Measurements from ENCODE around the gene ANKRD65. TPM values are rescaled to one million over a fixed set of nuclear protein-coding genes. Genes with fewer than 3 reads are reported as not detected.
"Not testable (repeated sequence)": the region's sequence is repeated elsewhere in the genome, so short reads cannot be mapped to it uniquely, and the experiment has no call there.

The ANKRD65 gene
- total RNA-seq, 2 experiments from 2014 or later: not detected

- H3K27ac Mint-ChIP-seq: peak within 1 kb of the TSS; percentile 91
- TF ChIP-seq, protein P1, sequence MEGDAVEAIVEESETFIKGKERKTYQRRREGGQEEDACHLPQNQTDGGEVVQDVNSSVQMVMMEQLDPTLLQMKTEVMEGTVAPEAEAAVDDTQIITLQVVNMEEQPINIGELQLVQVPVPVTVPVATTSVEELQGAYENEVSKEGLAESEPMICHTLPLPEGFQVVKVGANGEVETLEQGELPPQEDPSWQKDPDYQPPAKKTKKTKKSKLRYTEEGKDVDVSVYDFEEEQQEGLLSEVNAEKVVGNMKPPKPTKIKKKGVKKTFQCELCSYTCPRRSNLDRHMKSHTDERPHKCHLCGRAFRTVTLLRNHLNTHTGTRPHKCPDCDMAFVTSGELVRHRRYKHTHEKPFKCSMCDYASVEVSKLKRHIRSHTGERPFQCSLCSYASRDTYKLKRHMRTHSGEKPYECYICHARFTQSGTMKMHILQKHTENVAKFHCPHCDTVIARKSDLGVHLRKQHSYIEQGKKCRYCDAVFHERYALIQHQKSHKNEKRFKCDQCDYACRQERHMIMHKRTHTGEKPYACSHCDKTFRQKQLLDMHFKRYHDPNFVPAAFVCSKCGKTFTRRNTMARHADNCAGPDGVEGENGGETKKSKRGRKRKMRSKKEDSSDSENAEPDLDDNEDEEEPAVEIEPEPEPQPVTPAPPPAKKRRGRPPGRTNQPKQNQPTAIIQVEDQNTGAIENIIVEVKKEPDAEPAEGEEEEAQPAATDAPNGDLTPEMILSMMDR (IDR thresholded peaks at IDR 0.05): no peak
- peak within 1 kb of the TSS; percentile 96 for H3K4me3 Mint-ChIP-seq
- H3K9me3 Mint-ChIP-seq: no peaks in the 10 kb centered on the region
- intact Hi-C loops (cut with micrococcal nuclease): no loop called here
- ATAC-seq (peak; percentile 97), DNase-seq (peak; percentile 97)
- POLR2A ChIA-PET: interaction anchor here (1.0 to 4.2 kb wide), 13 partner anchors 9 to 393 kb away, joined by 3 to 33 read pairs (median 7); partner anchors contain the start of genes ANKRD65, AURKAIP1, CCNL2 and ISG15
- CTCF ChIA-PET: interaction anchor here (0.6 to 2.4 kb wide), 5 partner anchors 8 to 1032 kb away, joined by 3 to 9 read pairs (median 7); partner anchors contain the start of gene CCNL2
- H3K4me1 Mint-ChIP-seq (ENCODE audit: low read depth): peaks cover 41% of the 10 kb centered on the region
- H3K36me3 Mint-ChIP-seq (ENCODE audit: low read depth): peaks cover 51% of the 10 kb centered on the region
- no peaks in the 10 kb centered on the region for H3K27me3 Mint-ChIP-seq
Observed at GRCh38 chr1:1406821-1407635, 14.0 kb downstream of the ANKRD65 start, which contains the start of gene MRPL20. MRPL20 (minus strand) TSS chr1:1407293; CDS start chr1:1407217, 76 bp downstream.

- peaks cover 58% of the 10 kb centered on the region for H3K36me3 Mint-ChIP-seq (ENCODE audit: low read depth)
- H3K4me3 Mint-ChIP-seq: peak overlapping the region; percentile 96
- no peaks in the 10 kb centered on the region for H3K27me3 Mint-ChIP-seq
- peak overlapping the region; percentile 91 for H3K27ac Mint-ChIP-seq
- POLR2A ChIA-PET: interaction anchor here (0.7 to 4.2 kb wide), 7 partner anchors 8 to 393 kb away, joined by 3 to 33 read pairs (median 7); partner anchors contain the start of genes AURKAIP1, CCNL2 and ISG15
- CTCF ChIA-PET: interaction anchor here (0.6 to 0.8 kb wide), 2 partner anchors 34 to 1032 kb away, joined by 3 read pairs; no protein-coding TSS in a partner anchor
- TF ChIP-seq, protein P1 (IDR thresholded peaks at IDR 0.05): no peak
- peaks cover 48% of the 10 kb centered on the region for H3K4me1 Mint-ChIP-seq (ENCODE audit: low read depth)
- ATAC-seq: no peak
- H3K9me3 Mint-ChIP-seq: no peaks in the 10 kb centered on the region
- peak; percentile 35 for DNase-seq
- intact Hi-C loops (cut with micrococcal nuclease): no loop called here
Observed at GRCh38 chr1:1406101-1406820, 14.8 kb downstream of the ANKRD65 start.

DNA sequence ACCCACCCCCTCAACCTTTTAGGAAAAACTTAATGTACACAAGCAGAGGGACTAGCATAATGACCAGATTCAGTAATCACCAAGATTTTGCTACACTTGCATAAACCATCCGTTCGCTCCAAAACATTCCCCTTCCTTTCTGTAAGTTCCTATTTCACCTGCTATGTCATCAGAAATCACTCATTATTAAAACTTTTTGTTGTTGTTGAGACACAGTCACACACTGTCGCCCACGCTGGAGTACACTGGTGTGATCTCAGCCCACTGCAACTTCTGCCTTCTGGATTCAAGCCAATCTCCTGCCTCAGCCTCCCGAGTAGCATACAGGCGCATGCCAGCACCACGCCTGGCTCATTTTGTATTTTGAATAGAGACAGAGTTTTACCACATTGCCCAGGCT is 17.4 kb downstream of the ANKRD65 start:
- POLR2A ChIA-PET: no interaction called here
- ATAC-seq (no peak), DNase-seq (no peak)
- H3K4me3 Mint-ChIP-seq: peak overlapping the region; percentile 1
- peaks cover 53% of the 10 kb centered on the region for H3K4me1 Mint-ChIP-seq (ENCODE audit: low read depth)
- CTCF ChIA-PET: no interaction called here
- H3K27ac Mint-ChIP-seq: peak overlapping the region; percentile 56
- H3K36me3 Mint-ChIP-seq (ENCODE audit: low read depth): peaks cover 69% of the 10 kb centered on the region
- no peaks in the 10 kb centered on the region for H3K9me3 Mint-ChIP-seq
- TF ChIP-seq, protein P1 (IDR thresholded peaks at IDR 0.05): no peak
- intact Hi-C loops (cut with micrococcal nuclease): no loop called here
- no peaks in the 10 kb centered on the region for H3K27me3 Mint-ChIP-seq

DNA sequence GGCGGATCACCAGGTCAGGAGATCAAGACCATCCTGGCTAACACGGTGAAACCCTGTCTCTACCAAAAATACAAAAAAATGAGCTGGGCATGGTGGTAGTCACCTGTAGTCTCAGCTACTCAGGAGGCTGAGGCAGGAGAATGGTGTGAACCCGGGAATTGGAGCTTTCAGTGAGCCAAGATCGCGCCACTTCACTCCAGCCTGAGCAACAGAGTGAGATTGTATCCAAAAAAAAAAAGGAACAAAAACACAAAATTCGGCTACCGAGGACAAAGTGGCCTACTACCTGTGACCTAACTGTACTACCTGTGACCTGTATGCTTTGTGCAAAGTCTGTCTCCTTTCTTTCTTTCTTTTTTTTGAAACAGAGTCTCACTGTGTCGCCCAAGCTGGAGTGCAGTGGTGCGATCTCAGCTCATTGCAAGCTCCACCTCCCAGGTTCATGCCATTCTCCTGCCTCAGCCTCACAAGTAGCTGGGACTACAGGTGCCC is 18.1 kb downstream of the ANKRD65 start:
- ATAC-seq; DNase-seq; H3K9me3 Mint-ChIP-seq; intact Hi-C loops (cut with micrococcal nuclease); H3K27me3 Mint-ChIP-seq: not testable (repeated sequence)
- Mint-ChIP-seq H3K27ac (peak overlapping the region; percentile 56), H3K4me3 (peak overlapping the region; percentile 1), H3K36me3 (ENCODE audit: low read depth) (peaks cover 71% of the 10 kb centered on the region), H3K4me1 (ENCODE audit: low read depth) (peaks cover 51% of the 10 kb centered on the region)
- POLR2A ChIA-PET: interaction anchor here (1.0 kb wide), 1 partner anchor 31 kb away, joined by 4 read pairs; no protein-coding TSS in a partner anchor
- CTCF ChIA-PET: interaction anchor here (1.0 to 1.4 kb wide), 4 partner anchors 12 to 98 kb away, joined by 3 to 6 read pairs (median 3); no protein-coding TSS in a partner anchor
